ENCODE results near the gene CNTNAP4.

Gene CNTNAP4

GRCh38 chr16:76450890-76451289 lies 173.7 kb downstream of the CNTNAP4 start:
- no peak overlapping the region for H3K4me3 ChIP-seq (ENCODE audit: low read depth, low read length)
- TF ChIP-seq CTCF (IDR thresholded peaks at IDR 0.05; ENCODE audit: borderline replicate concordance, insufficient read depth, low read depth, low read length): no peak

- TF ChIP-seq CTCF (IDR thresholded peaks at IDR 0.05; ENCODE audit: borderline replicate concordance, insufficient read depth, low read depth, low read length): no peak
- H3K4me3 ChIP-seq (ENCODE audit: low read depth, low read length): no peak overlapping the region
Measured at GRCh38 chr16:76455257-76455656, 178.1 kb downstream of the CNTNAP4 start.

- no peak for TF ChIP-seq CTCF (IDR thresholded peaks at IDR 0.05; ENCODE audit: borderline replicate concordance, insufficient read depth, low read depth, low read length)
- H3K4me3 ChIP-seq (ENCODE audit: low read depth, low read length): no peak overlapping the region
Measured at GRCh38 chr16:76456016-76456415, 178.8 kb downstream of the CNTNAP4 start.

GRCh38 chr16:76459111-76459510 lies 181.9 kb downstream of the CNTNAP4 start:
- TF ChIP-seq CTCF (IDR thresholded peaks at IDR 0.05; ENCODE audit: borderline replicate concordance, insufficient read depth, low read depth, low read length): no peak

GRCh38 chr16:76461836-76462235 lies 184.6 kb downstream of the CNTNAP4 start:
- TF ChIP-seq CTCF (IDR thresholded peaks at IDR 0.05; ENCODE audit: borderline replicate concordance, insufficient read depth, low read depth, low read length): no peak
- no peak overlapping the region for H3K4me3 ChIP-seq (ENCODE audit: low read depth, low read length)

More at GRCh38 chr16:76459111-76459510, 181.9 kb downstream of the CNTNAP4 start:
- no peak overlapping the region for H3K4me3 ChIP-seq (ENCODE audit: low read depth, low read length)

GRCh38 chr16:76464955-76465620 lies 187.9 kb downstream of the CNTNAP4 start:
- TF ChIP-seq CTCF (IDR thresholded peaks at IDR 0.05; ENCODE audit: borderline replicate concordance, insufficient read depth, low read depth, low read length): no peak
- H3K4me3 ChIP-seq (ENCODE audit: low read depth, low read length): no peak overlapping the region

GRCh38 chr16:76466871-76467270 lies 189.7 kb downstream of the CNTNAP4 start:
- no peak for TF ChIP-seq CTCF (IDR thresholded peaks at IDR 0.05; ENCODE audit: borderline replicate concordance, insufficient read depth, low read depth, low read length)

More at GRCh38 chr16:76466871-76467270, 189.7 kb downstream of the CNTNAP4 start:
- H3K4me3 ChIP-seq (ENCODE audit: low read depth, low read length): no peak overlapping the region

Measured in GM12875 (cell line).